ENCODE results near the gene ETS2. TPM values are rescaled to one million over a fixed set of nuclear protein-coding genes. Genes with fewer than 3 reads are reported as not detected.

The ETS2 gene
- polyA plus RNA-seq, 3 donors: 54.2 to 150 (median 59.5) TPM

DNA sequence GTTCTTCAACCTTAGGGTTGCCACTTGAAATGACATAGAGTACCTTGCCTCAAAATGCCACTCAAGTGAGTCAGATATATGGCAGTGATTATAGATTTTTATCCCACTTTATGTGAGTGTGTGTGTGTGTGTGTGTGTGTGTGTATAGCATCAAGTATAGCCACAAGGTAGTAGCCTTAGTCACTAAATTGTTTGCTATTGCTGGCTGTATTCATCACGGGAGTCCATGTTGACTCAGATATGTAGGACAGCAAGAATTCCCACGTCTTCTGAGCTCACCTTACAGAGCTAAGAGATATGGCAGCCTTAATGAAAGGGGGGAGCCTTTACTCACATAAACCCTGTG, 9.3 kb downstream of the ETS2 start:
- Mint-ChIP-seq H3K9me3 (peaks cover 0 to 5% (median 0%) of the 10 kb centered on the region in 7 donors), H3K4me3 (no peak overlapping the region), H3K36me3 (peaks cover 89 to 96% of the 10 kb centered on the region in 2 donors), H3K4me1 (peaks cover 20% of the 10 kb centered on the region), H3K27ac (peak overlapping the region in 3 of 7 donors; percentile 49 to 74 (median 70)), H3K27me3 (ENCODE audit: low read depth in 3 of 3) (peaks cover 0 to 2% (median 0%) of the 10 kb centered on the region in 3 donors)
- Histone ChIP-seq H3K4me3 (replicated peaks in 1 of 3; ENCODE audit: low read depth in 2 of 3, low read length in 3 of 3) (no peak overlapping the region), H3K9ac (ENCODE audit: insufficient read depth, low read length, poor library complexity, severe bottlenecking) (no peak overlapping the region), H3K4me2 (replicated peaks; ENCODE audit: extremely low read depth, low read length, poor library complexity, severe bottlenecking) (no peak overlapping the region), H3K79me2 (ENCODE audit: insufficient read depth, low read length) (peaks cover 45% of the 10 kb centered on the region), H4K20me1 (ENCODE audit: insufficient read depth, low read length) (peaks cover 93% of the 10 kb centered on the region), H2AFZ (ENCODE audit: insufficient read depth, low read depth, low read length, poor library complexity, severe bottlenecking) (no peak overlapping the region), H3K27me3 (ENCODE audit: control insufficient read depth in 2 of 2, insufficient read depth in 2 of 2, low read length in 2 of 2) (no peaks in the 10 kb centered on the region), H3K27ac (ENCODE audit: low read depth in 1 of 2, low read length in 2 of 2) (peak overlapping the region in 1 of 2 donors; percentile 9), H3K4me1 (ENCODE audit: control insufficient read depth in 1 of 2, insufficient read depth in 2 of 2, low read length in 2 of 2) (peaks cover 17 to 20% of the 10 kb centered on the region in 2 donors), H3K36me3 (replicated peaks in 1 of 2; ENCODE audit: control insufficient read depth in 1 of 2, insufficient read depth in 2 of 2, low read length in 2 of 2) (peaks cover 87% of the 10 kb centered on the region in 2 donors), H3K9me3 (replicated peaks in 1 of 2; ENCODE audit: control insufficient read depth in 1 of 2, insufficient read depth in 1 of 2, low read length in 2 of 2) (no peaks in the 10 kb centered on the region)
- intact Hi-C loops (cut with micrococcal nuclease): no loop called here
- no peak for TF ChIP-seq CTCF (IDR thresholded peaks at IDR 0.05)
- DNase-seq: no peak
- WGBS (ENCODE audit: insufficient coverage): no CpG with 5 or more reads among the region's 2 CpGs

DNA sequence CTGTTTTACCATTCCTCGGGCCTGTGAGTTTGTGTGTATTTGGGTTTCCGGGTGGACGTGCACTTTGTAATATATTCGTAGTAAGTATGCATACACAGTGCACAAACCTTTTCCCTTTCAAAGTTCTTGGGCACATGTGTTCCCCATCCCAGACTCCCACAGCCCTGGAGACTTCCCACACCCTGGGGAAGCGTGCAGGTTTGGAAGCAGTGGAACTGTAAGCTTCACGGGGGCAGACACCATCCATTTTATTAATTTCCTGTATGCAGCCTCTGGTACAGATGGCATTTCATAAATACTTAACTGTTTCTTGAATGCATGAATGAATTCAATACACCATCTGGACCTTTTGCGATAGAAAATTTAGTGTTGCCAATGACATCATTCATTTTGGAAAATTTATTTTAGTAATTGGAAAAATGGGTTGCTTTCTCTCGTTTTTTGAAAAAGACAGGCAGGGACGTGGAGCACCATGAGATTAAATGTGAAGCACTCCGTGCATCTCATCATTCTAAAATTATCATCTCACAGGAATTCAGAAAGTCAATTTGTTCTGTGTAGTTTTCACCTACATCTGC, 10.8 kb downstream of the ETS2 start:
- intact Hi-C loops (cut with micrococcal nuclease): no loop called here
- H3K36me3 Mint-ChIP-seq: peaks cover 94 to 98% of the 10 kb centered on the region in 2 donors
- no peak for TF ChIP-seq CTCF (IDR thresholded peaks at IDR 0.05)
- H3K27me3 Mint-ChIP-seq (ENCODE audit: low read depth in 3 of 3): peaks cover 0 to 3% (median 0%) of the 10 kb centered on the region in 3 donors
- H2AFZ ChIP-seq (ENCODE audit: insufficient read depth, low read depth, low read length, poor library complexity, severe bottlenecking): no peak overlapping the region
- H3K4me1 ChIP-seq (ENCODE audit: control insufficient read depth in 1 of 2, insufficient read depth in 2 of 2, low read length in 2 of 2): peaks cover 16 to 18% of the 10 kb centered on the region in 2 donors
- no peak overlapping the region for H3K27ac Mint-ChIP-seq
- no peaks in the 10 kb centered on the region for H3K27me3 ChIP-seq (ENCODE audit: control insufficient read depth in 2 of 2, insufficient read depth in 2 of 2, low read length in 2 of 2)
- H3K4me1 Mint-ChIP-seq: peaks cover 19% of the 10 kb centered on the region
- H4K20me1 ChIP-seq (ENCODE audit: insufficient read depth, low read length): peaks cover 97% of the 10 kb centered on the region
- H3K9ac ChIP-seq (ENCODE audit: insufficient read depth, low read length, poor library complexity, severe bottlenecking): no peak overlapping the region
- DNase-seq: no peak
- no peaks in the 10 kb centered on the region for H3K9me3 ChIP-seq (replicated peaks in 1 of 2; ENCODE audit: control insufficient read depth in 1 of 2, insufficient read depth in 1 of 2, low read length in 2 of 2)
- peaks cover 41% of the 10 kb centered on the region for H3K79me2 ChIP-seq (ENCODE audit: insufficient read depth, low read length)
- H3K9me3 Mint-ChIP-seq: peaks cover 0 to 5% (median 0%) of the 10 kb centered on the region in 7 donors
- 100% methylated on average over 1 of the region's 10 CpGs for WGBS (ENCODE audit: insufficient coverage)
- H3K4me3 ChIP-seq (replicated peaks in 1 of 3; ENCODE audit: low read depth in 2 of 3, low read length in 3 of 3): no peak overlapping the region
- no peak overlapping the region for H3K27ac ChIP-seq (ENCODE audit: low read depth in 1 of 2, low read length in 2 of 2)
- peaks cover 96 to 97% of the 10 kb centered on the region in 2 donors for H3K36me3 ChIP-seq (replicated peaks in 1 of 2; ENCODE audit: control insufficient read depth in 1 of 2, insufficient read depth in 2 of 2, low read length in 2 of 2)
- H3K4me2 ChIP-seq (replicated peaks; ENCODE audit: extremely low read depth, low read length, poor library complexity, severe bottlenecking): no peak overlapping the region
- no peak overlapping the region for H3K4me3 Mint-ChIP-seq
